ENCODE data around the gene GAPVD1. TPM values are rescaled to one million over a fixed set of nuclear protein-coding genes. Genes with fewer than 3 reads are reported as not detected.

The GAPVD1 gene
- total and polyA plus RNA-seq, 10 of the 15 experiments (the other 5 are each of a cell fraction or from before 2014, with no cell fraction given) = 4.3 to 36.6 (median 25.9) TPM

GRCh38 chr9:125227761-125228160 lies 33.9 kb upstream of the GAPVD1 start:
- in situ Hi-C loops (cut with MboI) = no loop called here

More at GRCh38 chr9:125227761-125228160, 33.9 kb upstream of the GAPVD1 start:
- Histone ChIP-seq H2AFZ (ENCODE audit: control insufficient read depth, low read depth, low read length) (no peak overlapping the region), H3K9me3 (replicated peaks; ENCODE audit: control insufficient read depth, insufficient read depth, low read length) (no peaks in the 10 kb centered on the region), H3K4me1 (ENCODE audit: control insufficient read depth, insufficient read depth, low read length) (no peaks in the 10 kb centered on the region), H4K20me1 (ENCODE audit: control insufficient read depth, insufficient read depth) (no peaks in the 10 kb centered on the region), H3K9ac (ENCODE audit: control insufficient read depth, insufficient read depth, low read length) (no peak overlapping the region), H3K4me2 (ENCODE audit: control insufficient read depth, insufficient read depth) (no peak overlapping the region), H3K79me2 (ENCODE audit: control insufficient read depth, insufficient read depth, low read length) (no peaks in the 10 kb centered on the region), H3K27me3 (replicated peaks in 1 of 2; ENCODE audit: control insufficient read depth in 2 of 2, insufficient read depth in 2 of 2, low read length in 1 of 2) (no peaks in the 10 kb centered on the region), H3K4me3 (no peak overlapping the region), H3K36me3 (ENCODE audit: control insufficient read depth in 2 of 2, insufficient read depth in 2 of 2, low read length in 1 of 2) (peaks cover 0 to 4% of the 10 kb centered on the region in 2 experiments; a peak in 1 of 4 replicates), H3K27ac (ENCODE audit: control insufficient read depth, insufficient read depth) (no peak overlapping the region)
- BruUV-seq (replicated peaks) = no TSS peak
- CTCF ChIA-PET = no interaction called here
- FAIRE-seq = no peak
- ATAC-seq = no peak
- SMC1A ChIA-PET (ENCODE audit: uncharacterized antibody, unreplicated experiment) = no interaction called here
- no peak for DNase-seq (ENCODE audit: low read depth, low spot score)
- WGBS (ENCODE audit: insufficient coverage, insufficient replicate concordance, low lambda C conversion rate, missing lambda C conversion rate) = 100% methylated on average over 6 of the region's 6 CpGs
- intact Hi-C loops (cut with micrococcal nuclease; ENCODE audit: unreplicated experiment) = no loop called here
- RAD21 ChIA-PET (ENCODE audit: unreplicated experiment) = no interaction called here
- POLR2A ChIA-PET = no interaction called here
- TF ChIP-seq HDAC2 (IDR thresholded peaks at IDR 0.05) (no peak), CHD4 (IDR thresholded peaks at IDR 0.05) (no peak), POLR2A (IDR thresholded peaks at IDR 0.05; ENCODE audit: low read depth, low read length) (no peak), NFYB (IDR thresholded peaks at IDR 0.05; ENCODE audit: insufficient read depth, low read depth, low read length) (no peak), E2F4 (IDR thresholded peaks at IDR 0.05; ENCODE audit: low read depth, low read length) (no peak), SUPT20H (IDR thresholded peaks at IDR 0.05; ENCODE audit: borderline replicate concordance, control insufficient read depth, low read depth, low read length) (no peak), EGR1 (IDR thresholded peaks at IDR 0.05; ENCODE audit: borderline replicate concordance in 1 of 2, low read depth in 2 of 2, low read length in 2 of 2) (no peak), PRDM15 (CRISPR knock-in tag; IDR thresholded peaks at IDR 0.05) (no peak)

Measured in GM12878 (cell line).